IMR-90 (cell line): ENCODE data around the gene VMO1. TPM values are rescaled to one million over a fixed set of nuclear protein-coding genes. Genes with fewer than 3 reads are reported as not detected.

Experiments used
- ATAC-seq: fragments of 200-7000 bp; cut with Tn5 transposase; 2 replicates; pipeline ENCODE4 v1.9.1; 2020; ENCODE audit warnings: low read depth, mild to moderate bottlenecking, moderate library complexity
- BruUV-seq: library from RNA; stranded (reverse); fragments of 400-500 nt; replicated peaks from 2 replicates; lab custom pipeline; 2021; lab: Mats Ljungman, UMichigan
- CTCF ChIA-PET: fragments of 300-600 bp; formaldehyde crosslinking; extraction: SDS; loops from one replicate; lab custom pipeline; 2021; ENCODE audit warnings: antibody characterized with exemption; lab: Yijun Ruan, JAX
- POLR2A ChIA-PET: fragments of 300-600 bp; sonication (Branson Sonifier 250); formaldehyde crosslinking; loops from one replicate; lab custom pipeline; 2022; ENCODE audit warnings: antibody characterized with exemption; ENCODE audit not compliant: unreplicated experiment; lab: Charles Lee
- DNase-seq: peaks from one replicate; pipeline ENCODE4 v3.0.0; 2013
- H2AFZ ChIP-seq: replicated peaks from 2 replicates; pipeline ENCODE3; 2013; ENCODE audit warnings: low read length, mild to moderate bottlenecking; ENCODE audit not compliant: poor library complexity
- H2AK5ac ChIP-seq: 2 replicates; pipeline ENCODE4 v1.6.1; 2013; ENCODE audit warnings: low read depth, low read length, inconsistent platforms
- H2AK9ac ChIP-seq: replicated peaks from 2 replicates; pipeline ENCODE3; 2013; ENCODE audit warnings: mild to moderate bottlenecking, low read depth, low read length, moderate library complexity; ENCODE audit not compliant: poor library complexity
- H2BK120ac ChIP-seq: 2 replicates; pipeline ENCODE4 v1.6.1; 2013; ENCODE audit warnings: low read depth, low read length, inconsistent platforms
- H2BK15ac ChIP-seq: 3 replicates; pipeline ENCODE4 v1.6.1; 2013; ENCODE audit warnings: low read depth, low read length, inconsistent platforms
- H2BK20ac ChIP-seq: 2 replicates; pipeline ENCODE4 v1.6.1; 2013; ENCODE audit warnings: low read depth, mild to moderate bottlenecking, inconsistent platforms, low read length, moderate library complexity
- H2BK5ac ChIP-seq: 2 replicates; pipeline ENCODE4 v1.6.1; 2013; ENCODE audit warnings: mild to moderate bottlenecking, low read depth, low read length, inconsistent platforms; ENCODE audit not compliant: poor library complexity, severe bottlenecking
- H3K14ac ChIP-seq: replicated peaks from 2 replicates; pipeline ENCODE4 v1.6.1; 2013; ENCODE audit warnings: low read depth, low read length, inconsistent platforms
- H3K18ac ChIP-seq: 2 replicates; pipeline ENCODE4 v1.6.1; 2013; ENCODE audit warnings: low read depth, low read length, control low read depth
- H3K23ac ChIP-seq: 2 replicates; pipeline ENCODE4 v1.6.1; 2013; ENCODE audit warnings: low read depth, low read length, inconsistent platforms
- H3K27ac ChIP-seq: 2 replicates; pipeline ENCODE4 v1.5.1; 2013; ENCODE audit warnings: mild to moderate bottlenecking, control low read depth, low read length; ENCODE audit not compliant: insufficient read depth
- H3K27me3 ChIP-seq: 2 replicates; pipeline ENCODE4 v1.6.1; 2013; ENCODE audit warnings: low read length; ENCODE audit not compliant: control insufficient read depth, insufficient read depth
- H3K36me3 ChIP-seq: 2 replicates; pipeline ENCODE4 v1.6.1; 2013; ENCODE audit warnings: low read length, mixed read lengths; ENCODE audit not compliant: control insufficient read depth, insufficient read depth
- H3K4ac ChIP-seq: 2 replicates; pipeline ENCODE4 v1.6.1; 2013; ENCODE audit warnings: low read depth, low read length, inconsistent platforms
- H3K4me1 ChIP-seq: 2 replicates; pipeline ENCODE4 v1.6.1; 2013; ENCODE audit warnings: low read length, mixed read lengths; ENCODE audit not compliant: control insufficient read depth, insufficient read depth
- H3K4me2 ChIP-seq: 2 replicates; pipeline ENCODE4 v1.6.1; 2013; ENCODE audit warnings: low read depth, mild to moderate bottlenecking, control low read depth, low read length, moderate library complexity
- H3K4me3 ChIP-seq: 2 replicates; pipeline ENCODE4 v1.5.1; 2013; ENCODE audit warnings: low read depth, mild to moderate bottlenecking, control low read depth, low read length, moderate library complexity; ENCODE audit not compliant: insufficient read depth
- H3K56ac ChIP-seq: 2 replicates; pipeline ENCODE4 v1.6.1; 2013; ENCODE audit warnings: low read length, inconsistent platforms; ENCODE audit not compliant: insufficient read depth; ENCODE audit errors: extremely low read depth
- H3K79me1 ChIP-seq, 2 experiments: 2 replicates each; pipeline ENCODE4 v1.6.1; 2013; ENCODE audit warnings: low read length in 2 of 2, inconsistent platforms in 1 of 2, low read depth in 1 of 2
- H3K9ac ChIP-seq: 2 replicates; pipeline ENCODE4 v1.6.1; 2013; ENCODE audit warnings: low read depth, low read length, control low read depth
- H3K9me1 ChIP-seq: 2 replicates; pipeline ENCODE4 v1.6.1; 2013; ENCODE audit warnings: low read length, inconsistent platforms; ENCODE audit not compliant: insufficient read depth
- H3K9me3 ChIP-seq: 2 replicates; pipeline ENCODE4 v1.6.1; 2013; ENCODE audit warnings: low read length; ENCODE audit not compliant: control insufficient read depth, insufficient read depth
- H4K20me1 ChIP-seq: 2 replicates; pipeline ENCODE4 v1.6.1; 2013; ENCODE audit warnings: low read length, inconsistent platforms; ENCODE audit not compliant: insufficient read depth
- H4K5ac ChIP-seq: 2 replicates; pipeline ENCODE4 v1.6.1; 2013; ENCODE audit warnings: mild to moderate bottlenecking, low read depth, low read length, control low read depth
- H4K8ac ChIP-seq, 2 experiments: 2 replicates each; pipeline ENCODE4 v1.6.1; 2013; ENCODE audit warnings: low read depth in 2 of 2, low read length in 2 of 2, control low read depth in 1 of 2, inconsistent platforms in 1 of 2
- H4K91ac ChIP-seq: 2 replicates; pipeline ENCODE4 v1.6.1; 2013; ENCODE audit warnings: low read depth, low read length, inconsistent platforms; ENCODE audit not compliant: insufficient read depth
- NFE2L2 ChIP-seq: fragments of 150-350 bp; IDR thresholded peaks from 2 replicates; pipeline ENCODE4 v1.6.1; 2016; ENCODE audit warnings: low read depth, mild to moderate bottlenecking, low read length
- WGBS, 2 experiments: methylation state at CpG; one replicate each; pipeline versions ENCODE4 v1.1.5 to v1.1.7; 2013; ENCODE audit warnings: missing lambda C conversion rate in 2 of 2; ENCODE audit not compliant: insufficient read length in 1 of 2; ENCODE audit errors: extremely low coverage in 2 of 2; 5-methylcytosine and 5-hydroxymethylcytosine counted together
- dilution Hi-C: fragments of 300-500 bp; cut with HindIII; formaldehyde crosslinking; loops from one replicate; pipeline ENCODE4 v1.14.3; 2018; ENCODE audit warnings: low sequenced_read_pairs; ENCODE audit not compliant: unreplicated experiment
- in situ Hi-C: fragments of 300-500 bp; cut with MboI; formaldehyde crosslinking; loops from 3 replicates; pipeline ENCODE4 v1.14.3; 2019; ENCODE audit warnings: low sequenced_read_pairs, inconsistent platforms, mixed read lengths
- intact Hi-C: fragments of 100-400 bp; cut with micrococcal nuclease; formaldehyde crosslinking; loops from 2 replicates; pipeline ENCODE4 v1.10.0; 2022
- polyA plus RNA-seq, 3 experiments: library from polyadenylated mRNA; depleted of rRNA; stranded (reverse); fragments of >200 nt; gene quantifications; 2 replicates each; pipeline ENCODE4 v1.2.3, GENCODE V29; 2012; ENCODE audit warnings: low replicate concordance in 1 of 3
- total RNA-seq: library from RNA; depleted of rRNA; stranded (reverse); fragments of >200 nt; gene quantifications from 2 replicates; pipeline ENCODE4 v1.2.3, GENCODE V29; 2012
- TF ChIP-seq, protein P1 (sequence below): conservative IDR thresholded peaks from 2 replicates; pipeline ENCODE4 v1.5.1; 2012; ENCODE audit warnings: mild to moderate bottlenecking, low read depth, low read length, improper control_type of control experiment

VMO1 gene
- total and polyA plus RNA-seq, 2 of the 4 experiments (the other 2 are of a cell fraction): 0.14 TPM; not detected in 1

GRCh38 chr17:4807605-4808377, 21.6 kb upstream of the VMO1 start:
- CTCF ChIA-PET: interaction anchor here (0.7 to 1.7 kb wide), 2 partner anchors 12 to 17 kb away, joined by 3 to 5 read pairs; partner anchors contain the start of gene PSMB6
- DNase-seq (no peak), ATAC-seq (peak; percentile 4; the same call in 1 of the 2 replicates)

More at GRCh38 chr17:4807605-4808377, 21.6 kb upstream of the VMO1 start:
- Histone ChIP-seq H2AK5ac (peak overlapping the region; percentile 87), H3K9me1 (no peaks in the 10 kb centered on the region), H2BK15ac (no peak overlapping the region), H3K36me3 (peaks cover 21% of the 10 kb centered on the region), H4K91ac (no peak overlapping the region), H2AK9ac (peak overlapping the region; percentile 56), H2AFZ (peak overlapping the region; percentile 81), H3K79me1 (peaks cover 0 to 25% of the 10 kb centered on the region in 2 experiments; a peak in 3 of 4 replicates), H3K4me1 (peaks cover 4% of the 10 kb centered on the region; the same call in 1 of the 2 replicates), H2BK5ac (no peak overlapping the region), H3K27ac (peak overlapping the region; percentile 33; the same call in 1 of the 2 replicates), H3K4ac (peak overlapping the region; percentile 65; the same call in 1 of the 2 replicates), H3K27me3 (no peaks in the 10 kb centered on the region), H3K9me3 (no peaks in the 10 kb centered on the region), H3K56ac (no peak overlapping the region), H3K9ac (peak overlapping the region; percentile 74), H3K4me3 (peak overlapping the region; percentile 97), H2BK20ac (no peak overlapping the region), H2BK120ac (no peak overlapping the region), H3K18ac (no peak overlapping the region), H4K8ac (peak overlapping the region in 1 of 2 experiments; percentile 2; a peak in 1 of 4 replicates), H4K20me1 (peaks cover 1% of the 10 kb centered on the region; the same call in 1 of the 2 replicates), H3K14ac (peak overlapping the region; percentile 59), H3K4me2 (peak overlapping the region; percentile 100), H4K5ac (no peak overlapping the region), H3K23ac (no peak overlapping the region)
- BruUV-seq: no TSS peak
- TF ChIP-seq, protein P1, sequence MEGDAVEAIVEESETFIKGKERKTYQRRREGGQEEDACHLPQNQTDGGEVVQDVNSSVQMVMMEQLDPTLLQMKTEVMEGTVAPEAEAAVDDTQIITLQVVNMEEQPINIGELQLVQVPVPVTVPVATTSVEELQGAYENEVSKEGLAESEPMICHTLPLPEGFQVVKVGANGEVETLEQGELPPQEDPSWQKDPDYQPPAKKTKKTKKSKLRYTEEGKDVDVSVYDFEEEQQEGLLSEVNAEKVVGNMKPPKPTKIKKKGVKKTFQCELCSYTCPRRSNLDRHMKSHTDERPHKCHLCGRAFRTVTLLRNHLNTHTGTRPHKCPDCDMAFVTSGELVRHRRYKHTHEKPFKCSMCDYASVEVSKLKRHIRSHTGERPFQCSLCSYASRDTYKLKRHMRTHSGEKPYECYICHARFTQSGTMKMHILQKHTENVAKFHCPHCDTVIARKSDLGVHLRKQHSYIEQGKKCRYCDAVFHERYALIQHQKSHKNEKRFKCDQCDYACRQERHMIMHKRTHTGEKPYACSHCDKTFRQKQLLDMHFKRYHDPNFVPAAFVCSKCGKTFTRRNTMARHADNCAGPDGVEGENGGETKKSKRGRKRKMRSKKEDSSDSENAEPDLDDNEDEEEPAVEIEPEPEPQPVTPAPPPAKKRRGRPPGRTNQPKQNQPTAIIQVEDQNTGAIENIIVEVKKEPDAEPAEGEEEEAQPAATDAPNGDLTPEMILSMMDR: no peak
- TF ChIP-seq NFE2L2: no peak
- dilution Hi-C loops (no loop called here), intact Hi-C loops (no loop called here), in situ Hi-C loops (no loop called here)
- WGBS, 2 experiments: 27% methylated on average over 14 of the region's 32 CpGs; no CpG with 5 or more reads in 1 of the 2 experiments
- POLR2A ChIA-PET: interaction anchor here (0.6 kb wide), 1 partner anchor 15 kb away, joined by 3 read pairs; no protein-coding TSS in a partner anchor
